HFF-Myc (cell line): ENCODE measurements around the gene SIK2.

Experiments used
- DNase-seq: peaks from one replicate; pipeline ENCODE4 v3.0.0-alpha.2; 2011; ENCODE audit warnings: low read depth; ENCODE audit errors: extremely low read depth
- H3K4me3 ChIP-seq: replicated peaks from 2 replicates; pipeline ENCODE4 v1.5.1; 2011; ENCODE audit warnings: low read depth, mild to moderate bottlenecking, control low read depth, low read length
- TF ChIP-seq, protein P1 (sequence below): IDR thresholded peaks from 2 replicates; pipeline ENCODE4 v1.5.1; 2012; ENCODE audit warnings: mild to moderate bottlenecking, low read depth, low read length, control low read depth; ENCODE audit errors: missing control alignments

The SIK2 gene

DNA sequence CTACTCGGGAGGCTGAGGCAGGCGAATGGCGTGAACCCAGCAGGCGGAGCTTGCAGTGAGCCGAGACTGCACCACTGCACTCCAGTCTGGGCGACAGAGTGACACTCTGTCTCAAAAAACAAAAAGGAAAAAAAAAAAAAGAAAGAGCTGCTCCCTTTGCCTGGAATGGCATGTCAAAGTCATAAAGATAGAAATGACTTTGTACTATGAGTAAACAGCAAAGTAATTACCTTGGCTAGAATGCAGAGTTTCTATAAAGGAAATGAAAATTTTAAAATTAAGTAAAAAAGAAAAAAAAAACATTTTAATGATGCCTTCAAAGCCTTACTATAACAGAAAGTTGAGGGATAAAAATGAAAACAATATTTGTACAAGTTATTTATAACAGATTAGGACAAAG, 153.8 kb downstream of the SIK2 start:
- TF ChIP-seq, protein P1, sequence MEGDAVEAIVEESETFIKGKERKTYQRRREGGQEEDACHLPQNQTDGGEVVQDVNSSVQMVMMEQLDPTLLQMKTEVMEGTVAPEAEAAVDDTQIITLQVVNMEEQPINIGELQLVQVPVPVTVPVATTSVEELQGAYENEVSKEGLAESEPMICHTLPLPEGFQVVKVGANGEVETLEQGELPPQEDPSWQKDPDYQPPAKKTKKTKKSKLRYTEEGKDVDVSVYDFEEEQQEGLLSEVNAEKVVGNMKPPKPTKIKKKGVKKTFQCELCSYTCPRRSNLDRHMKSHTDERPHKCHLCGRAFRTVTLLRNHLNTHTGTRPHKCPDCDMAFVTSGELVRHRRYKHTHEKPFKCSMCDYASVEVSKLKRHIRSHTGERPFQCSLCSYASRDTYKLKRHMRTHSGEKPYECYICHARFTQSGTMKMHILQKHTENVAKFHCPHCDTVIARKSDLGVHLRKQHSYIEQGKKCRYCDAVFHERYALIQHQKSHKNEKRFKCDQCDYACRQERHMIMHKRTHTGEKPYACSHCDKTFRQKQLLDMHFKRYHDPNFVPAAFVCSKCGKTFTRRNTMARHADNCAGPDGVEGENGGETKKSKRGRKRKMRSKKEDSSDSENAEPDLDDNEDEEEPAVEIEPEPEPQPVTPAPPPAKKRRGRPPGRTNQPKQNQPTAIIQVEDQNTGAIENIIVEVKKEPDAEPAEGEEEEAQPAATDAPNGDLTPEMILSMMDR: no peak
- no peak for DNase-seq
- no peak overlapping the region for H3K4me3 ChIP-seq

DNA sequence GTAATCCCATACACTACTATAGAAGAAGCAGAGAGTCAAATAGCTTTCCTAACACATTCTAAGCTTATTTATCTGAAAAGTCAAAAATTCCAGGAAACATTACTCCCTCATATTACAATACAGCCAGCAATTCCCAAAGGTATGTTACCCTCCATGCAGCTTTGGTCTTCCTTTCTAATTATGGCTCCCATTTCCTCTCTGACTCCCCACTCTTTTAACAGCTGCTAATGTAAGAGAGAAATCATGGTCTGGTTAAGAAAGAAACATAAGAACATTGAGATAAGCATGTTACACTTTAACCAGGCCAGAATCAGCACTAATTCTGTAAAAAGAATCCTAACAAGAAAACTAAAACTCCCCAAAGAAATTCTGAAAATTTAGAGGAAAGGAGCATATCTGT, 157.1 kb downstream of the SIK2 start:
- TF ChIP-seq, protein P1: no peak
- H3K4me3 ChIP-seq: no peak overlapping the region
- DNase-seq: no peak

DNA sequence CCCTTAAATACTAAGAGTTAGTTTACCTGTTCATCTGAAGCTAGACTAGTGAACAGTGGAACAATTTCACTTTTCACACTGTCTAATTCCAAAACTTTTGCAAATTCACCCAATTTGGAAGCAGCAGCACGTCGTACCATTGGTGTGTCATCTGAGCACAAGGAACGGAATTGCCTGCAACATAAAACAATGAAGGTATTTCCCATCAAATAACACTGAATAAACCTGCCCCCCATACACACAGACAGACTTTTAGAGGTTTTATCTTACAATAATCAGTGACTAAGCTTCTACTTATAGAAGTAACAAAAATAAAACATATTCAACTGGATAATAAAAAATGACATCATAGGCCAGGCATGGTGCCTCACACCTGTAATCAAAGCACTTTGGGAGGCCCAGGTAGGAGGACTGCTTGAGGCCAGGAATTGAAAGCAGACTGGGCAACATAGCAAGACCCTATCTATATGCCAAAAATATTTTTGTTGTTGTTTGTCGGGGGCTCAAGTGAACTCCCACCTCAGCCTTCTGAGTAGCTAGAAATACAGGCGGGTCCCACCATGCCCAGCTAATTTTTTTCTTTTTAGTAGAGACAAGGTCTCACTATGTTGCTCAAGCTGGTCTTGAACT, 157.6 kb downstream of the SIK2 start:
- DNase-seq: no peak
- TF ChIP-seq, protein P1: no peak
- H3K4me3 ChIP-seq: no peak overlapping the region

DNA sequence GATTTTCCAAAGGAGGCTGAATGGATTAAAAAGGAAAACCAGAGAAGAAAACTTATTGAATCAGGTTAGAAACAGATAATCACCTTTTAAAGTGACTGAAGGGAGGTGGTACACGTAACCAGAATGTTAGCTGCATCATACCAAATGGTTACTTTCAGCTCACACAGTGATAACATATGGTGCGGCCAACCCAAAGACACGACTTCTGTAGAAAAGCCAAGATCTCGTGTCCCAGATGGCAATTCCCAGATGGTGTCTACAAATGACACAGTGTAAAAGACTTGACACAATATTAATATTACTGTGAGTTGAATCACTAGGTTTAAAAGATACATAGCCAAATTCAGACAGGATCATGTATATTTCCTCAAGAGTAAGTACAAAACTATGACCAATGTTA, 158.8 kb downstream of the SIK2 start:
- H3K4me3 ChIP-seq: no peak overlapping the region
- DNase-seq: no peak
- TF ChIP-seq, protein P1: no peak

DNA sequence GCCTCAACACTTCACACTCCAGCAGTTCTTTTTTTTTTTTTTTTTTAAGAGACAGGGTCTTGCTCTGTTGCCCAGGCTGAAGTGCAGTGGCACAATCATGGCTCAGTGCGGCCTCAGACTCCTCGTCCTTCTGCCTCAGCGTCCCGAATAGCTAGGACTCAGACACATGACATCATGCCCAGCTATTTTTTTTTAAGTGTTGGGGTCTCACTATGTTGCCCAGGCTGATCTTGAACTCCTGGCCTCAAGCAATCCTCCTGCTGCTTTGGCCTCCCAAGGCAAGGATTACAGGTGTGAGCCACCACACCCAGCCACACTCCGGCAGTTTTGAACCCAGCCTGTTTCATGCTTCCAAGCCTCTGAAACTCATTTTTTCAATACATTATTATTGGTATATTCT, 160.3 kb downstream of the SIK2 start:
- TF ChIP-seq, protein P1: no peak
- H3K4me3 ChIP-seq: no peak overlapping the region
- DNase-seq: no peak

DNA sequence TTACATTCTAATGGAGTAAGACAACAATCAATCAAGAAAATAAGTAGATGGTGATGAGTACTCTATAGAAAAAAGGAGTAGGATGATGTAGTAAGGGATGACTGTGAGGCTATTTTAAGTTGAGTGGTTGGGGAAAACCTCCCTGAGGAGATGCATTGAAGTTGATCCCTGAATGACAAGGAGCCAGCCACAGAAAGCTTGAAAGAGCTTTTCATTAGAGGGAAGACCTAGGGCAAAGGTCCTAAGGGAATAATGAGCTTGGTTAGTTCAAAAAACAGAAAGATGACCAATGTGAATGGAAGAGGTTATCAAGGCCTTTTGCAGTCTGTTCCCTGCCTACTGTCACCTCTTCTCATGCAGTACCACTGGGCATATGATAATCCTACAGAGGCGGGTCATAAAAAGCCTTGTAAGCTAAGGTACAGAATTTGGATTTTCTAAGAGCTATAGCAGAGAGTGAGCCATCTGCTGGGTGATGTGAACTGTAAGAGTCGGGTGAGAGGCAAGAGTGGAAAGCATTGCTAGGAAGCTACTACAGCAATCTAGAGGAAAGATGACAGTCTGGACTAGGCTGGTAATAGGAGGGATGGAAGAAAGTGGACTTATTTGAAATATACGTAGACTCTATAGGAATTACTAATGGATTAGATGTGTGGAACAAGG, 160.9 kb downstream of the SIK2 start:
- H3K4me3 ChIP-seq: no peak overlapping the region
- TF ChIP-seq, protein P1: no peak
- no peak for DNase-seq
